Retinal pigment epithelial cell (primary cell): ENCODE data around the gene SYT9.
A peak's percentile ranks its signal among the peaks of the same experiment; 100 is the strongest.

ENCODE experiments used
- DNase-seq: peaks from one replicate; pipeline ENCODE4 v3.0.0-alpha.2; 2010; ENCODE audit warnings: low read depth
- H3K4me3 ChIP-seq: 2 replicates; pipeline ENCODE4 v1.5.1; 2011; ENCODE audit warnings: mild to moderate bottlenecking, low read length, control low read depth, moderate library complexity
- TF ChIP-seq, protein P1 (sequence below): conservative IDR thresholded peaks from 2 replicates; pipeline ENCODE4 v1.5.1; 2011; ENCODE audit warnings: low read depth, low read length, control low read depth, inconsistent platforms

The SYT9 gene

DNA sequence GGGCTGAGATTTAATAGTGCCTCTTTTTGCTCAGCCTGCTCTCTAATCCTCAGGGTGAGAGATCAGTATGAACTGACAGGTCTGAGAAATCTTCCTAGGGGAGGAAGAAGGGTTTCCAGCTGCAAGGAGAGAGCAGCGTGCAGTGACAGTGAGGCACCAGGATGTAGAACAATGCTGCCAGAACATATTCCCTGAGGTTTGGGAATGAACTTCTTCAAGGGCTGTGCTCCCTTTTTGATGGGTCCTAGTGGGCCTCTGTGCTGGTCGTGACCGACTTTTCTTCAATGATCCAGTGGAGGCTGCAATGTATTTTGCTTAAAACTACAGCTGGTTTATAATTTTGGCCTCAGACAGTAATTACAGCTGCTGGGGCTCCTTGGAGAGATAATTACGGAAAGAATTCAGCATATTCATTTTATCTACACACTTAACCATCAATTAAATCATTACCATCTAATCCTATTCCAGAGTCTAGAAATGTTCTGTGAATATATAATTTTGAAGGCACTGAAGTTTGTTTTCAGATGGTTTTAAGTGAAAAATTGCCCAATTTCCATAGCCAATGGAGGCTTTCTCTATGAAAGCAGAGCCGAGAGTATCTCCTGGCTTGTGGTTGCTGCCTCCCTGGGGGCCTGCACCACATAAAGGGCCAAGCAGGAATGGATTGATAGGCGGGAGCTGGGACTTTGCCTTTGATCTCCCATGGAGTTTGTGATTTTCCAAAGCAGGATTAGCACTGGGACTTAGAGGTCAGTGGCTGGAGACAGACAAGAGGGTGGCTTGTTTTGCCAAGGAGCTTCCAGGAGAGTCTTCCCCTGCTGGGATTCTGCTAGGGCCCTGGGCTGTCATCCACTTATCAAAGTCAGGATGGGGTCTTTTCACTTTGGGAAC lies 192.6 kb downstream of the SYT9 start:
- TF ChIP-seq, protein P1, sequence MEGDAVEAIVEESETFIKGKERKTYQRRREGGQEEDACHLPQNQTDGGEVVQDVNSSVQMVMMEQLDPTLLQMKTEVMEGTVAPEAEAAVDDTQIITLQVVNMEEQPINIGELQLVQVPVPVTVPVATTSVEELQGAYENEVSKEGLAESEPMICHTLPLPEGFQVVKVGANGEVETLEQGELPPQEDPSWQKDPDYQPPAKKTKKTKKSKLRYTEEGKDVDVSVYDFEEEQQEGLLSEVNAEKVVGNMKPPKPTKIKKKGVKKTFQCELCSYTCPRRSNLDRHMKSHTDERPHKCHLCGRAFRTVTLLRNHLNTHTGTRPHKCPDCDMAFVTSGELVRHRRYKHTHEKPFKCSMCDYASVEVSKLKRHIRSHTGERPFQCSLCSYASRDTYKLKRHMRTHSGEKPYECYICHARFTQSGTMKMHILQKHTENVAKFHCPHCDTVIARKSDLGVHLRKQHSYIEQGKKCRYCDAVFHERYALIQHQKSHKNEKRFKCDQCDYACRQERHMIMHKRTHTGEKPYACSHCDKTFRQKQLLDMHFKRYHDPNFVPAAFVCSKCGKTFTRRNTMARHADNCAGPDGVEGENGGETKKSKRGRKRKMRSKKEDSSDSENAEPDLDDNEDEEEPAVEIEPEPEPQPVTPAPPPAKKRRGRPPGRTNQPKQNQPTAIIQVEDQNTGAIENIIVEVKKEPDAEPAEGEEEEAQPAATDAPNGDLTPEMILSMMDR, result no peak
- DNase-seq, result no peak
- H3K4me3 ChIP-seq, result no peak overlapping the region

DNA sequence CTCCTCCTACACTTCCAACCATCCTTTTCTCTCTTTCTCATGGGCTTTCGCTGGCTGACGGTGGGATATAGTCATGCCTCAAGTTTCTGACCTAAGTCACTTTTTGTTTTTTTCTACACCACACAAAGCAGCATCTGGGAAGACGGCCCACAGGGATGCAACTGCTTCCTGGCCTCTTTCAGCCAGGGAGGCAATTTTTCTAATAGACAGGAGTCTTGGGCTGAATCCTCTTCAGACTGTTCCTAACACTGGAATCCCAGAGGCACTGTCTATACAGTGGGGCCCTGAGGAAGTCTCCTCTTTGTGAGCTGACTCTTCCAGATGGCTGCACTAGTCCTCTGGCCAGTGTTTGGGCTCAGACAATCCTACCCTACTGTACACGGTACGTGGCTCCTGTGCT lies 193.9 kb downstream of the SYT9 start:
- H3K4me3 ChIP-seq, result no peak overlapping the region
- TF ChIP-seq, protein P1, result no peak
- DNase-seq, result no peak

DNA sequence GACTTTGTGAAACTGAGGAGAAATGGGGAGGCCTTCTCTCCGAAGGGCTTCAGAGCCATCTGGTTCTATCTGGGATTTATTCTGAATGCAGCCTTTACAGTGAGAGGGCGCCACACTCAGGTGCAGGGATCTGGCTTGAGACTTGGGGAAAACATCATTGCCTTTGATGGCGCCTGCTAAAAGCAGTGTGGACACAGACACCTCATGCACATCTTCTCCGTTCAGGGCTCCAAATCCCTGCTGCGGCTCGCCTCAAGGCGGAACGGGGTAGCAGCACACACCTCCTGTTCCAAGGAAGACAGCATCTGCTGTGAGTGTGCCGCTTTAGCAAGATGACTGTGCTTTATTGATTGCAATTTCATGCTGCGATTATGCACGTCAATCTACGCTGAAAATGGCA lies 196.5 kb downstream of the SYT9 start:
- TF ChIP-seq, protein P1, result no peak
- DNase-seq, result no peak
- no peak overlapping the region for H3K4me3 ChIP-seq

DNA sequence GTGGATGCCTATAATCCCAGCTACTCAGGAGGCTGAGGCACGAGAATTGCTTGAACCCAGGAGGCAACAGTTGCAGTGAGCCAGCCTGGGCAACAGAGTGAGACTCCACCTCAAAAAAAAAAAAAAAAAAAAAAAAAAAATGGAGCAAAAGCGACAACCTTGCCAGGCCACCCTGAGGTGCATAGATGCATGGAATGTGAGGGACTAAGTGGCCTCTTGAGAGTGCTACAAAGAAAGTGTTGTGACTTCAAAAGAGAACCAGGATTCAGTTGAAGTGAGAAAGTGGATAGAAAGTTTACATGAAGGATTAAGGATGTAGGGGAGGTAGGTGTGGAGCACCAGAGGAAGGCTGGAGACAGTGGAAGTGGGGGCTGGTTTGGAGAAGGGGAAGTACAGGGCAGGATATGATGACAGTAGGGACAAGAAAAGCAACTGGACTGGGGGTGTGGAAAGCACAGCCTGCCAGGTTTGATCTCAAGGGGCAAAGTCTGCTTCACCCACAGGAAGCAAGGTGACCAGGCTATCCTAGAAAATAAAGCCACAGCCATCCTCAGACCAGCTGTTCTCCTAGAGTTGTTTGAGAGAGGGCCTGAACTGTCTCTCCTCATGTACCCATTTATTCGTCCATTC lies 197.6 kb downstream of the SYT9 start:
- no peak overlapping the region for H3K4me3 ChIP-seq
- DNase-seq, result no peak
- TF ChIP-seq, protein P1, result no peak

DNA sequence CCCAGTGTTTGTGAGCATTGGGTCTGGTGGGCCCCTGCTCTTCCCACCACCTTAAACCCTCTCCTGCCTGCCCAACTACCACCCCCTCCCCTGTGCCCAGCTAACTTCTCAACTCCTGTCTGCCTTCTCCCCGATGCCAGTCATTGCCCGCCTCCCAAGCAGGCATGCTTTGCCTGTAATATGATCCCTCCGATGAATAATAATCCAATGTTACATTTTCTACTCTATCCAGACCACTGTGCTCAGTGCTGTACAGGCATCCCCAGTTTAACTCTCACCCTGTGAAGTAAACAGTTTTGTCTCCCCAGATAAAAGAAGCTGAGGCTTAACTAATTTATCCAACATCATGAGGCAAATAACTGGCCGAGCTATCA lies 198.1 kb downstream of the SYT9 start:
- TF ChIP-seq, protein P1, result no peak
- DNase-seq, result peak; percentile 11
- no peak overlapping the region for H3K4me3 ChIP-seq

DNA sequence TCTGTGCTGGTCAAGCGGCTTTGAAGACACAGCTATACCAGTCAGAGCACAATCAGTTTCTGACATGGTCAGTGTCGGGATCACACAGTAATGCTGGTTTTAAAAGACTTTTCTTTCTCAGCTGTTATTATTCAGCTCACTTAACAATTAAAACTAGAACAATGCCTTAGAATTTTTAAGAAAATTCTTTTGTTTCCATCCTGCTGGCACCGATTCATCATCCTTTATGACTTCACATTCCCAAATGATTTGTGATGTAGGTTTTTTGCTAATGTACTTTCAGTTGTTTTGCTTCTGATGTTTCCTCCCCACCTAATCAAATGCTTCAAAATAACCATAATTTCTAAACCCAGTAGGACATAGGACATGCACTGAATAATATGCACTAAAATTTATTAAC lies 199.1 kb downstream of the SYT9 start:
- H3K4me3 ChIP-seq, result no peak overlapping the region
- TF ChIP-seq, protein P1, result no peak
- DNase-seq, result no peak

DNA sequence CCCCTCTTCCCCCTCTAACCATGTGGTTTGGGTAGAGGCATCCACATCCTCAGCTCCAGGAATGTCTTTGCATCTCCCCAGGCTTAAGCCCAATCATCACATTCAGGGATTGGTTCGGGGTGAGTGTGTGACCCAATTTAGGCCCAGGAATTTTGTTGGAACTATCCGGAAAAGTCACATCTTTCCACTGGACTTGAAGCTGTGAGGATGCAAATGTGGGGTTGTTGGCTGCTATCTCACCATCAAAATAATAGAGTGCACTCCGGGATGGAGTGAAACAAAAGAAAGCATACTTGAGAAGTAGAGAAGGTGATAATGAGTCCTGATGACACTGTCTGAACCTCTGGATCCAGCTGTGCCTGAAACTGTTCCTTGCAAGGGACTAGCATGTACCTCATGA lies 199.8 kb downstream of the SYT9 start:
- no peak for DNase-seq
- TF ChIP-seq, protein P1, result no peak
- H3K4me3 ChIP-seq, result no peak overlapping the region
